MM.1S (cell line): ENCODE results near the gene ECPAS.

Source experiments
- CTCF ChIP-seq: fragments of 300-600 bp; sonication (generic); IDR thresholded peaks from 2 replicates; pipeline ENCODE4 v1.5.1; 2016; ENCODE audit warnings: antibody characterized with exemption, low read length, mixed read lengths
- EZH2 ChIP-seq: fragments of 300-600 bp; sonication (generic); optimal IDR thresholded peaks from 2 replicates; pipeline ENCODE3; 2017; ENCODE audit warnings: low read depth, mild to moderate bottlenecking, antibody characterized with exemption, low read length, mixed read lengths

- no peak for TF ChIP-seq CTCF
- no peak for TF ChIP-seq EZH2
These were observed 34.1 kb downstream of the ECPAS start for GRCh38 chr9:111450124-111450523.
